HG02610 (cell line): ENCODE results near the gene CCNT1.
"Not testable (repeated sequence)": the region's sequence is repeated elsewhere in the genome, so short reads cannot be mapped to it uniquely, and the experiment has no call there.

ENCODE experiments used
- ATAC-seq: cut with Tn5 transposase; IDR thresholded peaks from one replicate; pipeline ENCODE4 v1.9.1; 2021; ENCODE audit warnings: mild to moderate bottlenecking, moderate library complexity; ENCODE audit not compliant: unreplicated experiment

Gene CCNT1

DNA sequence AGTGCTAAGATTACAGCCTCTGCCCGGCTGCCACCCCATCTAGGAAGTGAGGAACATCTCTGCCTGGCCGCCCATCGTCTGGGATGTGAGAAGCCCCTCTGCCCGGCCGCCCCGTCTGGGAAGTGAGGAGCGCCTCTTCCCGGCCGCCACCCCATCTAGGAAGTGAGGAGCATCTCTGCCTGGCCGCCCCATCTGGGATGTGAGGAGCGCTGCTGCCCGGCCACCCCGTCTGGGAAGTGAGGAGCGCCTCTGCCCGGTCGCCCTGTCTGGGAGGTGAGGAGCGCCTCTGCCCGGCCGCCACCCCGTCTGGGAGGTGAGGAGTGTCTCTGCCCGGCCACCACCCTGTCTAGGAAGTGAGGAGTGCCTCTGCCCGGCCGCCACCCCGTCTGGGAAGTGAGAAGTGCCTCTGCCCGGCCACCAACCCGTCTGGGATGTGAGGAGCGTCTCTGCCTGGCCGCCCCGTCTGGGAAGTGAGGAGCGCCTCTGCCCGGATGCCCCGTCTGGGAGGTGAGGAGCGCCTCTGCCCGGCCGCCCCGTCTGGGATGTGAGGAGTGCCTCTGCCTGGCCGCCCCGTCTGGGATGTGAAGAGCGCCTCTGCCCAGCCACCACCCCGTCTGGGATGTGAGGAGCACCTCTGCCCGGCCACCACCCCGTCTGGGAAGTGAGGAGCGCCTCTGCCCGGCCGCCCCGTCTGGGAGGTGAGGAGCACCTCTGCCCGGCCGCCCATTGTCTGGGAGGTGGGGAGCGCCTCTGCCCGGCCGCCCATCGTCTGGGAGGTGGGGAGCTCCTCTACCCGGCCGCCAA, 74.6 kb downstream of the CCNT1 start:
- ATAC-seq, result not testable (repeated sequence)

DNA sequence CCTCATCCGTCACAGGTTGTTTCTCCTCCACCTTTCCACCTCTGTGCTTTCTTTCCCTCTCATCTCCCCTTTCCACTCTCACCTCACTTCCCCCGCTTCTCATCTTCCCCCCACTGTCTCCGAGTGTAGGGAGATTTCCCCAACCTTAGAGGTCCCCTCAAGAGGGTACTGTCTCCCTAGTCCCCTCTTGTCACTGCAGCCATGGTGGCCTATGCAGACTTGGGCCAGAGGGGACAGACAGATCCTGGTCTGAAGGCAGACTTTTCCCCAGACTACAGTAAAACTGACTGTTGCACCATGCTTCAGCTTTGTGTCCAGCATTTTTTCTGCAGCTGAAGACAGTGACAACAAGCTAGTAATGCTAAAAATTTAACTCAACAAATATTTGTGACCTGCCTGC, 75.7 kb downstream of the CCNT1 start:
- no peak for ATAC-seq

DNA sequence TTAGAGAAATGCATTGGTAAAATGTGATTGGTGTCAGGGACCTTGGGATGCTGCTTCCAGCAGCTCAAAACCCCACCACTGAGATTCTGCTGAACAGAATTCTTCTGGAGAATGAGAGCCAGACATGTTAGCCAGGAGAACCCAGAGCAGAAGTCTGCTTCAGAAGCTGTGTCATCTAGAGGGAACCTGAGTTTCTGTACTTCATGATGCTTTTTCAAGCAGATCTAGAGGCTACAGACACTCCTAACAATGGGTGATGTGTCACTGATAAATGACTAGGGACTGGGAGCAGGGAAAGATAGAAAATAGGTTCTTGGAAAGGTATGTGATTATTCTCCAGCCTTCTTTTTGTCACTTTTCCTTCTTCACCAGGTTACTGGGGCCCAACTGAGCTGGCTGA, 76.1 kb downstream of the CCNT1 start:
- ATAC-seq, result no peak
